IPS DF 6.9 (cell line): Measurements from ENCODE around the gene CGNL1.

Source experiments
- DNase-seq: peaks from one replicate; pipeline ENCODE4 v3.0.0-alpha.2; 2013; ENCODE audit warnings: low read depth, low spot score
- H3K27ac ChIP-seq: one replicate; pipeline ENCODE4 v1.5.1; 2013; ENCODE audit warnings: low read length, control low read depth
- H3K27me3 ChIP-seq: 2 replicates; pipeline ENCODE4 v1.6.1; 2013; ENCODE audit warnings: mild to moderate bottlenecking, low read length; ENCODE audit not compliant: control insufficient read depth, insufficient read depth
- H3K36me3 ChIP-seq: 2 replicates; pipeline ENCODE4 v1.6.1; 2013; ENCODE audit warnings: low read length; ENCODE audit not compliant: control insufficient read depth, insufficient read depth
- H3K4me1 ChIP-seq: 2 replicates; pipeline ENCODE4 v1.6.1; 2013; ENCODE audit warnings: low read length; ENCODE audit not compliant: control insufficient read depth, insufficient read depth
- H3K4me3 ChIP-seq: 2 replicates; pipeline ENCODE4 v1.5.1; 2013; ENCODE audit warnings: mild to moderate bottlenecking, low read length
- H3K9me3 ChIP-seq: 2 replicates; pipeline ENCODE4 v1.6.1; 2013; ENCODE audit warnings: low read length, inconsistent platforms; ENCODE audit not compliant: control insufficient read depth, insufficient read depth
- WGBS: extraction: QIAGEN DNeasy Blood & Tissue Kit; methylation state at CpG from one replicate; pipeline ENCODE4 v1.1.7; 2013; ENCODE audit warnings: mixed read lengths, missing lambda C conversion rate; ENCODE audit not compliant: insufficient read length, insufficient coverage; 5-methylcytosine and 5-hydroxymethylcytosine counted together

Gene CGNL1

GRCh38 chr15:57375827-57376695 is at the start of gene CGNL1:
Gene CGNL1, plus strand, starts transcription at chr15:57376505. Its CDS starts 61,495 bp downstream, at chr15:57438000.
- Histone ChIP-seq H3K9me3 (no peaks in the 10 kb centered on the region), H3K4me1 (peaks cover 3% of the 10 kb centered on the region), H3K27ac (no peak within 1 kb of the TSS), H3K4me3 (peak within 1 kb of the TSS; percentile 54; the same call in 1 of the 2 replicates), H3K36me3 (no peaks in the 10 kb centered on the region), H3K27me3 (no peaks in the 10 kb centered on the region)
- no CpG with 5 or more reads among the region's 76 CpGs for WGBS
- no peak for DNase-seq

GRCh38 chr15:57327985-57328471 is 48.3 kb upstream of the CGNL1 start:
- no peaks in the 10 kb centered on the region for H3K27me3 ChIP-seq
- H3K4me3 ChIP-seq = no peak overlapping the region
- H3K9me3 ChIP-seq = no peaks in the 10 kb centered on the region
- DNase-seq = no peak
- WGBS = no CpG with 5 or more reads among the region's 11 CpGs
- H3K36me3 ChIP-seq = no peaks in the 10 kb centered on the region
- H3K4me1 ChIP-seq = no peaks in the 10 kb centered on the region
- no peak overlapping the region for H3K27ac ChIP-seq

DNA sequence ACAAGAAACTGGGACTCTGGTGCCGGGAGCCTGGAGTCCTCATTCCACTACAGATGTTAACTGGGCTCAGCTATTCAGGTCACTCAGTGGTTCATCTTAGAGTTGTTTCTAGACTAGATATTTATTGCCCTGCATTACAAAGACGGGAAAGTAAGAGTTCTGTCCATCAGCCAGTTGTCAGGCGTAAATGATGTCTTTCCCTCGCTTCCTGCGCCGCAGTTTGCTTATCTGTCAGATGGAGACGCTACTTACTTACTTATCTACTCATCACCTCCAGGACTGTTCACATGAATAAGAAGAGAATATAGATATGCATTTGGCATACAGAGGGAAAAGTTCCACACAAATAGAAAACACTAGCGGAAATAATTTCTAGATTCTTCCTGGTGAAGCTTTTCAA is 47.8 kb upstream of the CGNL1 start:
- Histone ChIP-seq H3K4me1 (no peaks in the 10 kb centered on the region), H3K4me3 (no peak overlapping the region), H3K27me3 (no peaks in the 10 kb centered on the region), H3K27ac (no peak overlapping the region), H3K9me3 (no peaks in the 10 kb centered on the region), H3K36me3 (no peaks in the 10 kb centered on the region)
- no peak for DNase-seq
- WGBS = no CpG with 5 or more reads among the region's 8 CpGs

- Histone ChIP-seq H3K36me3 (no peaks in the 10 kb centered on the region), H3K4me1 (no peaks in the 10 kb centered on the region), H3K4me3 (no peak overlapping the region), H3K27ac (no peak overlapping the region), H3K27me3 (no peaks in the 10 kb centered on the region), H3K9me3 (no peaks in the 10 kb centered on the region)
- WGBS = no CpG with 5 or more reads among the region's 5 CpGs
- no peak for DNase-seq
These were observed 47.4 kb upstream of the CGNL1 start for GRCh38 chr15:57328897-57329296.

GRCh38 chr15:57329582-57330367 is 46.5 kb upstream of the CGNL1 start:
- H3K36me3 ChIP-seq = no peaks in the 10 kb centered on the region
- no CpG with 5 or more reads among the region's 13 CpGs for WGBS
- H3K27me3 ChIP-seq = no peaks in the 10 kb centered on the region
- no peak overlapping the region for H3K4me3 ChIP-seq
- no peak for DNase-seq
- no peaks in the 10 kb centered on the region for H3K9me3 ChIP-seq
- no peaks in the 10 kb centered on the region; the same call in 1 of the 2 replicates for H3K4me1 ChIP-seq
- no peak overlapping the region for H3K27ac ChIP-seq

- no peak for DNase-seq
- no peaks in the 10 kb centered on the region for H3K27me3 ChIP-seq
- H3K27ac ChIP-seq = no peak overlapping the region
- H3K4me1 ChIP-seq = no peaks in the 10 kb centered on the region; the same call in 1 of the 2 replicates
- no peak overlapping the region for H3K4me3 ChIP-seq
- WGBS = no CpG with 5 or more reads among the region's 14 CpGs
- no peaks in the 10 kb centered on the region for H3K36me3 ChIP-seq
- H3K9me3 ChIP-seq = no peaks in the 10 kb centered on the region
These were observed 45.5 kb upstream of the CGNL1 start for GRCh38 chr15:57330619-57331340.

- H3K36me3 ChIP-seq = no peaks in the 10 kb centered on the region
- no peak for DNase-seq
- WGBS = no CpG with 5 or more reads among the region's 8 CpGs
- no peak overlapping the region for H3K4me3 ChIP-seq
- no peaks in the 10 kb centered on the region for H3K9me3 ChIP-seq
- H3K4me1 ChIP-seq = no peaks in the 10 kb centered on the region; the same call in 1 of the 2 replicates
- H3K27me3 ChIP-seq = no peaks in the 10 kb centered on the region
- H3K27ac ChIP-seq = no peak overlapping the region
These were observed 44.0 kb upstream of the CGNL1 start for GRCh38 chr15:57332326-57332725.

GRCh38 chr15:57333487-57333886 is 42.8 kb upstream of the CGNL1 start:
- no CpG with 5 or more reads among the region's 4 CpGs for WGBS
- no peaks in the 10 kb centered on the region; the same call in 1 of the 2 replicates for H3K4me1 ChIP-seq
- H3K9me3 ChIP-seq = no peaks in the 10 kb centered on the region
- no peak overlapping the region for H3K4me3 ChIP-seq
- no peaks in the 10 kb centered on the region for H3K27me3 ChIP-seq
- no peaks in the 10 kb centered on the region for H3K36me3 ChIP-seq
- no peak overlapping the region for H3K27ac ChIP-seq
- DNase-seq = no peak

DNA sequence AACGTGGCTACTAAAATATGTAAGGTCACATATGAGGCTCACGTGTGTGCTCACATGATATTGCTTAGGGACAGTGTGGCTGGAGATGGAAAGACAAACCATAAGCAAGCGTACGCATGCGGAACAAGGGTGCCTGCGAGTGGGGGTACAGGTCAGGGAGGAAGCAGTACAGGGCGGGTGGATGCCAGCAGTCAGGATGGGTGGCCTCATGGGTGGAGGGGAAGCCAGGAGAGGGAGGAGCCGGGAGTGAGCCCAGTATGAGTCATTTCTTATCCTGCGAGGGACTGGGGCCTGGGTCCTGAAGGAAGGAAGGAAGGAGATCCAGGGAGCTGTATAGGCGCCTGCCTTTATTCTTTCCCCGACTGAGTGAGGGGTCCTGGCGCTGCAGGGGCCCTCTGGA is 42.0 kb upstream of the CGNL1 start:
- H3K27me3 ChIP-seq = no peaks in the 10 kb centered on the region
- WGBS = no CpG with 5 or more reads among the region's 12 CpGs
- H3K27ac ChIP-seq = no peak overlapping the region
- no peaks in the 10 kb centered on the region for H3K9me3 ChIP-seq
- H3K4me1 ChIP-seq = no peaks in the 10 kb centered on the region; the same call in 1 of the 2 replicates
- no peak for DNase-seq
- H3K4me3 ChIP-seq = no peak overlapping the region
- H3K36me3 ChIP-seq = no peaks in the 10 kb centered on the region

DNA sequence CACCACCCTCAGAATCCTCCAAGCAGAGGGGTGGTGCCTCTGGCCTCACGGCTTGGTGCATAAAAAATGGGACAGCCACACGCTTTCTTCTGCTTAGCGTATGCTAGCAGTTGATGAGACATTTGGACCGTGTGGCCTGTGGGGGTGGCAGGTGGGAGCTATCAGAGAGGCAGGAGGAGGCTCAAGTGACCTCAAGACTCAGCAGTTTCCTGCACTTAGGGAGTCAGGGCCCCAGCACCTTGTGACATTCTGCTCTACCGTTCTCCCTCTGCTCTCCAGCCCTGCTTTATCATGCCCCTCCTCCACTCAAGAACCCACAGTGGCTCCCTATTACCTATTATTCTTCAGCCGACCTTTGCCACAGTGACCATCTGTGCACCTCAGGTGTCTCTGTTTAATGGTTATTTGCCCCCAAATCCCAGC is 41.0 kb upstream of the CGNL1 start:
- Histone ChIP-seq H3K36me3 (no peaks in the 10 kb centered on the region), H3K27me3 (no peaks in the 10 kb centered on the region), H3K9me3 (no peaks in the 10 kb centered on the region), H3K4me3 (no peak overlapping the region), H3K4me1 (no peaks in the 10 kb centered on the region; the same call in 1 of the 2 replicates), H3K27ac (no peak overlapping the region)
- no peak for DNase-seq
- no CpG with 5 or more reads among the region's 6 CpGs for WGBS
